ENCODE data around the gene ARF5.

GRCh38 chr7:127578711-127579275 lies 9.4 kb upstream of the ARF5 start:
- no peak for TF ChIP-seq CTCF (IDR thresholded peaks at IDR 0.05; ENCODE audit: low read depth, low read length, poor library complexity, severe bottlenecking)
- TF ChIP-seq EZH2phosphoT487 (IDR thresholded peaks at IDR 0.05; ENCODE audit: borderline replicate concordance, low read length) = no peak

All from DOHH2 (cell line).